HG03571 (cell line): ENCODE measurements around the gene DAPK3.
A peak's percentile ranks its signal among the peaks of the same experiment; 100 is the strongest.
"Not testable (repeated sequence)": the region's sequence is repeated elsewhere in the genome, so short reads cannot be mapped to it uniquely, and the experiment has no call there.

Experiments
- ATAC-seq: cut with Tn5 transposase; IDR thresholded peaks from one replicate; pipeline ENCODE4 v1.9.1; 2021; ENCODE audit not compliant: unreplicated experiment

Gene DAPK3

GRCh38 chr19:4005436-4005835 lies 34.5 kb upstream of the DAPK3 start:
- ATAC-seq = not testable (repeated sequence)

- not testable (repeated sequence) for ATAC-seq
These were observed 29.9 kb upstream of the DAPK3 start for GRCh38 chr19:4000798-4001197.

DNA sequence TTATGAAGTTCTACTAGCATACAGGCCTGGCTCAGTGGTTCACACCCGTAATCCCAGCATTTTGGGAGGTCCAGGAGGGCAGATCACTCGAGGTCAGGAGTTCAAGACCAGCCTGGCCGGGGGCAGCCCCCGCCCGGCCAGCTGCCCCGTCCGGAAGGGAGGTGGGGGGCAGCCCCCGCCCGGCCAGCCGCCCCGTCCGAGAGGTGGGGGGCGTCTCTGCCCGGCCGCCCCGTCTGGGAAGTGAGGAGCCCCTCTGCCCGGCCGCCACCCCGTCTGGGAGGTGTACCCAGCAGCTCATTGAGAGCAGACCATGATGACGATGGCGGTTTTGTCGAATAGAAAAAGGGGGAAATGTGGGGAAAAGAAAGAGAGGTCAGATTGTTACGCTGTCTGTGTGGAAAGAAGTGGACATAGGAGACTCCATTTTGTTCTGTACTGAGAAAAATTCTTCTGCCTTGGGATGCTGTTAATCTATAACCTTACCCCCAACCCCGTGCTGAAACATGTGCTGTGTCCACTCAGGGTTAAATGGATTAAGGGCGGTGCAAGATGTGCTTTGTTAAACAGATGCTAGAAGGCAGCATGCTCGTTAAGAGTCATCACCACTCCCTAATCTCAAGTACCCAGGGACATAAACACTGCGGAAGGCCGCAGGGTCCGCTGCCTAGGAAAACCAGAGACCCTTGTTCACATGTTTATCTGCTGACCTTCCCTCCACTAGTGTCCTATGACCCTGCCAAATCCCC lies 27.9 kb upstream of the DAPK3 start:
- ATAC-seq = not testable (repeated sequence)

- ATAC-seq = no peak
These were observed 24.7 kb upstream of the DAPK3 start for GRCh38 chr19:3995607-3996006.

DNA sequence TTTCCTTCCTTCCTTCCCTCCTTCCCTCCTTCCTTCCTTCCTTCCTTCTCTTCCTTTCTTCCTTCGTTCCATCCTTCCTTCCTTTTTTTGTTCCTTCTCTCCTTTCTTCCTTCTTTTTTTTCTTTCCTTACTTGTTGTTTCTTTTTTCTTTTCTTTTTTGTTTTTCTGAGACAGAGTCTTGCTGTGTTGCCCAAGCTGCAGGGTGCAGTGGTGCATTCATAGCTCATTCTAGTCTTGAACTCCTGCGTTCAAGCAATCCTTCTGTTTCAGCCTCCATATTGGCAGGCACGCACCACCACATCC lies 19.9 kb upstream of the DAPK3 start:
- no peak for ATAC-seq

DNA sequence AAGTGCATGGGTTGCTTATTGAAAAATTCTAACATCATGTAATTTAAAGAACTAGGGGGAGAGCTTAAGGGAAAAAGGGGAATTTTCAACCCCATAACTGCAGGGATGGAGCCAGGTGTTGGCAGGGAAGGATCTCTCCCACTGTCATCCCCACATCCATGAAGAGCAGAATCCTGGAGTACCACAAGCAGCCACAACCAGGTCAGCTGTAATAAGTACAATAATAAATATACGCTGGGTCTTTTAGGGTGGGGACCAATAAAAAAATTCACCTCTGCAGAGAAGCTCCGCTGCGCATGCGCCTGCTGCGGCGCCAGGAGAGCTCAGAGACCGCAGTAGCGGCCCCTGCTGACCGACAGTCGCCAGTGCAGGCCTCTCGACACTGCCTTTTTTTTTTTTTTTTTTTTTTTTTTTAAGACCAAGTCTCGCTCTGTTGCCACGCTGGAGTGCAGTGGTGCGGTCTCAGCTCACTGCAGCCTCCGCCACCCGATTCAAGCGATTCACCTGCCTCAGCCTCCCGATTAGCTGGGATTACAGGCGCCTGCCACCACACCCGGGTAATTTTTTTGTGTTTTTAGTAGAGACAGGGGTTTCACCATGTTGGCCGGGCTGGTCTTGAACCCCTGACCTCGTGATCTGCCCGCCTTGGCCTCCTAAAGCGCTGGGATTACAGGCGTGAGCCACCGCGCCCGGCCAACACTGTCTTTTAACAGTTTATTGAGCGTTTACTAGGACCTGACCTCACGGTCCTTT lies 16.9 kb upstream of the DAPK3 start:
- peak; percentile 27 for ATAC-seq

- ATAC-seq = no peak
These were observed 15.6 kb upstream of the DAPK3 start for GRCh38 chr19:3986260-3987041.

GRCh38 chr19:3985643-3986259 lies 14.9 kb upstream of the DAPK3 start:
- no peak for ATAC-seq

DNA sequence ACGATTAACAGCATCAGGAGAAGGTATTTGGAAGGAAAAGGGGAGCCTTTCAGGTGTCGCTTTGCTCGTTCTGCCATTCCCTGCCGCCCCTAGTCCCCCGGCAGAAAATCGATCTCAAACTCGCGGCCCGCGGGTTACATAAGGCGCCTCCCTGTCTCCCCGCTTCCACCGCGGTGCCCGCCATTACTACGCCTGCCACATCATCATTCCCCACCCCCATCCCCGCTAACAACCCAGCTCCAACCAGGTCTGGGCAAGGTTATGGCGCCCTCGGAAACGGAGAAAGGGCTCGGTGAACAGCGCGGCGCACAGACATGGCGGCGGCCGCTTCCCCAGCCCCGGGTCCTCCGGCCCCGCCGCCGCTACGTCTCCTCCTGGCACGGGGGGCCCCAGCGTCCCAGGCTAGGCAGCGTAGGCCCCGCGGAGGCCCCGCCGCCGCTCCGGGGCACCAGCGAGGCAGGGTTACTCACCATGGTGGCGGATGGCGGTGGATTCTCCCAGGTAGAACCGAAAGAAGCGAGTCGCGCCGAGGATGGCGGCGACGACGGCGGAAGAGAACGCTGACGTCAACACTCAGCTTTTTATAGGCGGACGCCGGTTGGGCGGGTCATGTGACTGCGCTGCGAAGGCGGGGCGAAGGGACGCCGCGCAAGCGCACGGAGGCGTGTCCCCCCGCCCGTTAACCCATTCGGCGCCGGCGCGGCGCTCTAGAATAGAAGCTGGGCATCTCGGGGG lies 14.2 kb upstream of the DAPK3 start, which contains the start of gene EEF2:
Gene EEF2 (minus strand): TSS at position 556 of the 735 bp plus-strand sequence. CDS start 83 bp downstream, at position 473.
- ATAC-seq = peak; percentile 40

GRCh38 chr19:3984584-3984907 lies 13.6 kb upstream of the DAPK3 start:
- no peak for ATAC-seq

GRCh38 chr19:3983936-3984583 lies 13.2 kb upstream of the DAPK3 start:
- ATAC-seq = no peak

GRCh38 chr19:3983542-3983914 lies 12.6 kb upstream of the DAPK3 start:
- ATAC-seq = no peak

DNA sequence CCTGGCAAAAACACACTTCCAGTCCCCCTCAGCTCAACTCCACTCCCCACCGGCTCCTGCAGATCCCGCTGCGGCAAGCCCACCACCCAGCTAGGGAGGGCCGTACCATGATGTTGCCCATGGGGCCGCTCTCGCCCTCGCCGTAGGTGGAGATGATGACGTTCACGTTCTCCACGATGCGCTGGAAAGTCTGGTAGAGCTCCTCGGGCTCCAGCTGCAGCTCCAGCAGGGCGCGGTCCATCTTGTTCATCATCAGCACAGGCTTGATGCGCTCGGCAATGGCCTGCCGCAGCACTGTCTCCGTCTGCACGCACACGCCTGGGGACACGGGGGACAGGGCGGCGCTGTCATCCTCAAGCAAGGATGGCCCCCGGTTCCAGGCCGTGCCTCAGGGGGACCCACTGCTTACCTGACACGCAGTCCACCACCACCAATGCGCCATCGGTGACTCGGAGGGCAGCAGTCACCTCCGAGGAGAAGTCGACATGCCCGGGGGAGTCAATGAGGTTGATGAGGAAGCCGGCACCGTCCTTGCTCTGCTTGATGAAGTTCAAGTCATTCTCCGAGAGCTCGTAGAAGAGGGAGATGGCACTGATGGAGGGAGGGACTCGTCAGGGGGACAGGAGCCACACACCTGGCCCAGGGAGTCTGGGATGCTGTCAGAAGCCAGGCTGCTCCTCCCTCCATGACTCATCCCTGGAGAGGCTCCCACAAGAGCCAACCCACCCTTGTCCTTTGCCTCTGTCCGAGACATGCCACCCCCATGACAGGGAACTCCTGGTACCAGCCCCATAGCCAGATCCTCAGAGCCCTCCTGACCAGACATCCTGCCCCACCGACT lies 12.0 kb upstream of the DAPK3 start:
- ATAC-seq = no peak

DNA sequence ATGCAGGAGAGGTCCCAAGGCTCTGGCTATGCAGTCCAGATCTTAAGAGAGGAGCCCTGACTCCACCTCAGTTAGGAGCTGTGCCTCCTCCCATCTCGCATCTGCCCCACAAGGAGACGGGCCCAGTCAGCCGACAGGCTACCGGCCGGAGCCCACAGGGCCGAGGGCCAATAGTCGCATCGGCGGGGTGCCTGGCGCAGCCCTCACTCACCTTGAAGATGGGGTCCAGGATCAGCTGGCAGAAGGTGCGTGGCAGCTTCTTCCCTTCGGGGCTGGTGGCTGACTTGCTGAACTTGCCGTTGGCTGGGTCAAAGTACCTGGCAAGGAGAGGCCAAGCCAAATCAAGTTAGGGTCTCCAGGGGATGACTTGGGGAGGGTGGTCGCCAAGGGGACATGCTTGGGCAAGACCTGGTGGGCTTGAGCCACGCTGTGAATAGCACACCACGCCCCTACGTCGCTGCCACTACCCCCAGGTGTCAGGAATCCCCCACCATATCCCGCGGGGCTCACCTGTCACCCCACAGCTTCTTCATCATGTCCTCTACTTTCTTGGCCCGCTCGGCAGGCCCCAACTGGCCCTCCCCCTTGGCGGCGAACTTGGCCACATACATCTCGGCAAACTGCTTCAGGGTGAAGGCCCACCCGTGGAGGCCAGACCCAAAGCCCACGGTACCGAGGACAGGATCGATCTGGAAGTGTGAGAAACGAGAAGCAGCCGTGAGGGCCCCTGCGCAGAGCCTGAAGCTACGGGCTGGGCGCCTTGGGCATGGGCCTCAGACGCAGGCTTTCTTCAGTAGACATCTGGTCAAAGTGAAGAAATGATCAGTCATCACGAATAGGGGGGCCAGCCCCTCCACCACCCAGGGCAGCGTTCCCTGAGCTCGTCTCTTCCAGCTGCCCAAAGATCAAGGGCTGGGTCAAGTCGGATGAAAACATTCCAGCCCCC lies 11.1 kb upstream of the DAPK3 start:
- ATAC-seq = no peak

GRCh38 chr19:3981373-3981735 lies 10.5 kb upstream of the DAPK3 start:
- ATAC-seq = no peak

- ATAC-seq = no peak
These were observed 9.7 kb upstream of the DAPK3 start for GRCh38 chr19:3980353-3981251.

- ATAC-seq = no peak
These were observed 8.9 kb upstream of the DAPK3 start for GRCh38 chr19:3979674-3980352.
